K562 (cell line): ENCODE measurements around the gene ACADSB. TPM values are rescaled to one million over a fixed set of nuclear protein-coding genes. Genes with fewer than 3 reads are reported as not detected.

Source experiments
- ATAC-seq: fragments of 200-7000 bp; cut with Tn5 transposase; 3 replicates; pipeline ENCODE4 v1.9.1; 2020; ENCODE audit warnings: moderate library complexity
- BruUV-seq: library from RNA; stranded (reverse); fragments of 400-500 nt; replicated peaks from 2 replicates; lab custom pipeline; 2021; lab: Mats Ljungman, UMichigan
- CTCF ChIA-PET: fragments of 300-600 bp; formaldehyde crosslinking; extraction: SDS; loops from one replicate; lab custom pipeline; 2021; ENCODE audit warnings: low intra/inter-chr PET ratio; lab: Yijun Ruan, JAX
- POLR2A ChIA-PET: fragments of 300-600, 350-650 bp; sonication (Branson Sonifier 250); formaldehyde crosslinking; extraction: SDS; loops from one replicate; lab custom pipeline; 2021; ENCODE audit warnings: antibody characterized with exemption, inconsistent platforms; lab: Yijun Ruan, JAX
- DNase-seq, 4 experiments: peaks; one replicate each; pipeline versions ENCODE4 v3.0.0 to v3.0.0-alpha.2; 2011 to 2018; ENCODE audit warnings: low spot score in 3 of 4, mixed read lengths in 3 of 4; ENCODE audit errors: extremely low read depth in 1 of 4
- FAIRE-seq: peaks from 2 replicates; lab custom pipeline; 2011; peaks lifted over from hg19 to GRCh38; lab: Jason Lieb, UNC
- H2AFZ ChIP-seq: 2 replicates; pipeline ENCODE4 v1.6.0; 2011; ENCODE audit warnings: low read depth, low read length, control low read depth, inconsistent platforms
- H3K27ac ChIP-seq: fragments of 200-600 bp; 3 replicates; pipeline ENCODE4 v1.8.0; 2011; ENCODE audit warnings: low read depth, mild to moderate bottlenecking, control low read depth, inconsistent platforms, low read length, moderate library complexity, mixed read lengths; ENCODE audit errors: extremely low read depth
- H3K27me3 ChIP-seq, 2 experiments: fragments of 300-600 bp in 1 of 2; 2 replicates in 1 of 2; 3 replicates in 1 of 2; pipeline versions ENCODE4 v1.6.0 to v1.8.0; 2011; ENCODE audit warnings: inconsistent platforms in 2 of 2, low read length in 2 of 2, mild to moderate bottlenecking in 1 of 2, mixed read lengths in 1 of 2, moderate library complexity in 1 of 2; ENCODE audit not compliant: control insufficient read depth in 2 of 2, insufficient read depth in 2 of 2
- H3K36me3 ChIP-seq: fragments of 300-600 bp; 3 replicates; pipeline ENCODE4 v1.8.0; 2011; ENCODE audit warnings: mild to moderate bottlenecking, low read length, inconsistent platforms; ENCODE audit not compliant: control insufficient read depth, insufficient read depth
- H3K4me1 ChIP-seq, 2 experiments: fragments of 200-600 bp in 1 of 2; replicated peaks in 1 of 2; 2 replicates in 1 of 2; 3 replicates in 1 of 2; pipeline versions ENCODE4 v1.5.1 to v1.8.0; 2011; ENCODE audit warnings: inconsistent platforms in 2 of 2, low read length in 2 of 2, mild to moderate bottlenecking in 1 of 2, mixed read lengths in 1 of 2, moderate library complexity in 1 of 2; ENCODE audit not compliant: control insufficient read depth in 2 of 2, insufficient read depth in 2 of 2
- H3K4me2 ChIP-seq: 2 replicates; pipeline ENCODE4 v1.6.1; 2011; ENCODE audit warnings: low read length, control low read depth, inconsistent platforms, mixed read lengths; ENCODE audit not compliant: insufficient read depth
- H3K4me3 ChIP-seq: fragments of 200-600 bp; sonication (generic), shearing (Covaris generic); 2 replicates; pipeline ENCODE4 v1.5.1; 2016; ENCODE audit warnings: control low read depth, inconsistent platforms
- H3K79me2 ChIP-seq: fragments of 200-600 bp; 3 replicates; pipeline ENCODE4 v1.8.0; 2011; ENCODE audit warnings: low read length, inconsistent platforms; ENCODE audit not compliant: control insufficient read depth, insufficient read depth
- H3K9ac ChIP-seq, 2 experiments: 2 replicates each; pipeline versions ENCODE4 v1.6.0 to v1.6.1; 2011; ENCODE audit warnings: low read depth in 2 of 2, low read length in 2 of 2, control low read depth in 1 of 2, inconsistent platforms in 1 of 2, mild to moderate bottlenecking in 1 of 2, mixed read lengths in 1 of 2; ENCODE audit not compliant: insufficient read depth in 1 of 2
- H3K9me1 ChIP-seq: one replicate; pipeline ENCODE4 v1.6.0; 2011; ENCODE audit warnings: inconsistent platforms, mild to moderate bottlenecking, low read length, moderate library complexity; ENCODE audit not compliant: control insufficient read depth, insufficient read depth
- H3K9me3 ChIP-seq: replicated peaks from 2 replicates; pipeline ENCODE4 v1.5.1; 2011; ENCODE audit warnings: low read depth, low read length, inconsistent platforms; ENCODE audit not compliant: control insufficient read depth, insufficient read depth
- H4K20me1 ChIP-seq: replicated peaks from 2 replicates; pipeline ENCODE4 v1.6.1; 2011; ENCODE audit warnings: low read length, inconsistent platforms, mixed read lengths; ENCODE audit not compliant: control insufficient read depth, insufficient read depth
- ESRRB ChIP-seq: fragments of 250-450 bp; sonication (Bioruptor Pico); IDR thresholded peaks from 2 replicates; pipeline ENCODE4 v1.5.0; 2020; ENCODE audit warnings: mild to moderate bottlenecking, moderate library complexity, borderline replicate concordance
- ETS2 ChIP-seq: IDR thresholded peaks from 2 replicates; pipeline ENCODE4 v1.6.1; 2016; ENCODE audit warnings: borderline replicate concordance, missing genetic modification characterization, mild to moderate bottlenecking, moderate library complexity, missing compliant biosample characterization; ENCODE audit not compliant: poor library complexity, severe bottlenecking
- NELFE ChIP-seq: IDR thresholded peaks from 2 replicates; pipeline ENCODE4 v1.6.1; 2011; ENCODE audit warnings: mild to moderate bottlenecking; ENCODE audit not compliant: insufficient read depth, insufficient read length
- WGBS: fragments of 100-300 bp; shearing (Covaris generic); methylation state at CpG from one replicate; pipeline ENCODE4 v1.1.6; 2016; ENCODE audit warnings: low coverage, mixed read lengths; ENCODE audit not compliant: insufficient coverage; ENCODE audit errors: missing lambda C conversion rate; 5-methylcytosine and 5-hydroxymethylcytosine counted together
- in situ Hi-C: fragments of 300-500 bp; cut with MboI; formaldehyde crosslinking; loops from 4 replicates; pipeline ENCODE4 v1.15.0; 2018; ENCODE audit warnings: inconsistent platforms, mixed read lengths
- intact Hi-C: fragments of 100-400 bp; cut with micrococcal nuclease; formaldehyde crosslinking; loops from 2 replicates; pipeline ENCODE4 v1.14.2; 2022
- polyA plus RNA-seq, 8 experiments: library from polyadenylated mRNA; depleted of rRNA in 4 of 8; stranded (reverse) in 5 of 8; unstranded in 3 of 8; fragments of >200 nt; fragmentation: Nextera tagmentation in 2 of 8; fragmentation: Illumina TruSeq in 1 of 8; extraction: Ambion mirVana in 2 of 8; extraction: Trizol in 1 of 8; gene quantifications; 2 replicates each; pipeline versions ENCODE4 v1.2.1 to v1.2.3, GENCODE V29; 2011 to 2014; ENCODE audit warnings: inconsistent platforms in 1 of 8, missing spikeins in 1 of 8
- total RNA-seq, 7 experiments: library from RNA; depleted of rRNA in 6 of 7; stranded (reverse); fragments of >200 nt in 6 of 7; fragmentation: Illumina TruSeq in 2 of 7; extraction: Trizol in 2 of 7; gene quantifications; 2 replicates each; pipeline versions ENCODE4 v1.2.1 to v1.2.3, GENCODE V29; 2011 to 2021; ENCODE audit warnings: low replicate concordance in 1 of 7

The ACADSB gene
- total and polyA plus RNA-seq, 9 of the 15 experiments (the other 6 are each of a cell fraction or from before 2014, with no cell fraction given): 2.9 to 9.1 (median 5.8) TPM

DNA sequence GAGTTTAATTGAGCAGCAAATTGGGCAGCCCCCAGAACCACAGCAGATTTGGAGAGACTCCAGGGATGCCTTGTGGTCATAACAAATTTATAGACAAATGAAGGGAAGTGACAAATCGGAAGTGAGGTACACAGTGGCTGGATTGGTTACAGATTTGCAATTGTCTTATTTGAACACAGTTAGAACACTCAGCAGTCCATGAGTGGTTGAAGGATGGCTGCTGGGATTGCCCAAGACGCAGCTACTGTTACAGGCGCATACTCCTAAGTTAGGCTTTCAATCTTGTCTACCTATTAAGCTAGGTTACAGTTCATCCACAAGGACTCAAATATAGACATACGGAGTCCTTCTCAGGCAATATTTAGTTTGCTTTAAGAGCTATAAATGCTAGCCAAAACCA, 7.4 kb downstream of the ACADSB start (continued):
- TF ChIP-seq ETS2: no peak

DNA sequence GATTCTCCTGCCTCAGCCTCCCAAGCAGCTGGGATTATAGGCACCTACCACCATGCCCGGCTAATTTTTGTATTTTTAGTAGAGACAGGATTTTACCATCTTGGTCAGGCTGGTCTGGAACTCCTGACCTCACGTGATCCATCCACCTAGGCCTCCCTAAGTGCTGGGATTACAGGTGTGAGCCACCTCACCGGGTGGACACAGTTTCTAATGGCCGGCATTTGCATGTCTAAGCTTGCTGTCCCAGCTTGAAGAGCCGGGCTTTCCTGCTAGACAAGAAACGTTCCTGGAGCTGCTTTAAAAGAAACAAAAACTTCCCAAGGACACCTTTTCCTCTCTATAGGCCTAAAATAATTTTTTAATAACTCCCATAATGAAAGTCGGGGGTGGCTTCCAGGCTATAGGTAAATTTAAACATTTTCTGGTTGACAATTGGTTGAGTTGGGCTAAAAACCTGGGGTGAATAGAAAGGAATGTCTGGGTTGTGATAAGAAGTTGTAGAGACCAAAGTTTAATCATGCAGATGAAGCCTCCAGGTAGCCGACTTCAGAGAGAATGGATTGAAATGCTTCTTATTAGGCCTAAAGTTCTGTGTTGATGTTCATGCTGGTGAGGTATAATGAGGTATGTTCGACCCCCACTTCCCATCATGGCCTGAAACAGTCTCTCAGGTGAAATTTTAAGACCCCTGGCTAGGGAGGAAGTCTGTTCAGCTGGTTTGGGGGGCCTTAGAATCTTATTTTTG, 8.8 kb downstream of the ACADSB start:
- WGBS: 37% methylated on average over 8 of the region's 9 CpGs
- no peak for DNase-seq
- H3K9ac ChIP-seq: no peak overlapping the region
- no peaks in the 10 kb centered on the region for H3K79me2 ChIP-seq
- no peak overlapping the region for H3K27ac ChIP-seq
- no peak for FAIRE-seq
- intact Hi-C loops (no loop called here), in situ Hi-C loops (no loop called here)
- no peak overlapping the region for H3K4me2 ChIP-seq
- POLR2A ChIA-PET: interaction anchor here (1.0 kb wide), 1 partner anchor 8 kb away, joined by 3 read pairs; the partner anchor contains the start of gene ACADSB
- no peak for TF ChIP-seq ESRRB (CRISPR knock-in tag)
- no peak for TF ChIP-seq NELFE
- ATAC-seq: no peak
- no peaks in the 10 kb centered on the region for H3K27me3 ChIP-seq
- H2AFZ ChIP-seq: no peak overlapping the region
- no peaks in the 10 kb centered on the region for H3K36me3 ChIP-seq
- CTCF ChIA-PET: no interaction called here
- no peak overlapping the region for H3K4me3 ChIP-seq
- no peaks in the 10 kb centered on the region for H3K9me1 ChIP-seq
- H4K20me1 ChIP-seq: no peaks in the 10 kb centered on the region
- H3K9me3 ChIP-seq: no peaks in the 10 kb centered on the region
- H3K4me1 ChIP-seq: no peaks in the 10 kb centered on the region; a peak in 1 of 5 replicates
- BruUV-seq: no TSS peak
